Measurements from ENCODE around the gene MAP4K5.

The MAP4K5 gene

DNA sequence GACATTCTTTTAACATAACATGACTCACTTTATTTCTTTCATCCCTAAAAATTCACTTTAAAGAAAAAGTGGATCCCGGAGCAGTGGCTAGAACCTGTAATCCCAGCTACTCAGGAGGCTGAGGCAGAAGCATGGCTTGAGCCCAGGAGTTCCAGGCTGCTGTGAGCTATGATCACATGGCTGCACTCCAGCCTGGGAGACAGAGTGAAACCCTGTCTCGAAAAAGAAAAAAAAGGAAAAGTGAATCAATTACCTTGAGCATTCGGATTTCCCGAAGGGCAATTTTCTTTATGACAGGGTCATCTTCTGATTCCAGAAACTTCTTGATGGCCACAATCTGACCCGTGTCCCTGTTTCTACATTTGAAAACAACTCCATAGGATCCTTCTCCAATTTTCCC lies 136.9 kb downstream of the MAP4K5 start:
- no peak for FAIRE-seq
- no peak for DNase-seq (ENCODE audit: insufficient read length)
- TF ChIP-seq POLR2AphosphoS5 (IDR thresholded peaks at IDR 0.05; ENCODE audit: low read depth, low read length) (no peak), TAF1 (IDR thresholded peaks at IDR 0.05; ENCODE audit: borderline replicate concordance, low read depth, low read length) (no peak), POLR2A (IDR thresholded peaks at IDR 0.05; ENCODE audit: low read depth, low read length) (no peak)

DNA sequence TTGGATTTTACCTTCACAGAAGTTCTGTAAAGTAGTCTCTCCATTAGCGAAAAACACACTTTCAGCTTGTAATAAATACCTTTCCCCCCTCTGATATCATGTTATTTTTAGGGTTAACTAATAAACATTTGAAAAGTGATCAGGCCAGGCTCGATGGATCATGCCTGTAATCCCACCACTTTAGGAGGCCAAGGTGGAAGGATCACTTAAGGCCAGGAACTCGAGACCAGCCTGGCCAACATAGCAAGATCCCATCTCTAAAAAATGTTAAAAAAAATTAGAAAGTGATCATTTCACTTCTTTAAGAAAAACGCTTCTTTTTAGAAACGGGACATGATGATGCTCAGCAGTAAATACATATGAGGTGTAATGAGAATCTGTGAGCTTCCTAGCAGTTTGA lies 137.7 kb downstream of the MAP4K5 start:
- FAIRE-seq = no peak
- TF ChIP-seq TAF1 (IDR thresholded peaks at IDR 0.05; ENCODE audit: borderline replicate concordance, low read depth, low read length) (no peak), POLR2A (IDR thresholded peaks at IDR 0.05; ENCODE audit: low read depth, low read length) (no peak), POLR2AphosphoS5 (IDR thresholded peaks at IDR 0.05; ENCODE audit: low read depth, low read length) (no peak)
- DNase-seq (ENCODE audit: insufficient read length) = no peak

DNA sequence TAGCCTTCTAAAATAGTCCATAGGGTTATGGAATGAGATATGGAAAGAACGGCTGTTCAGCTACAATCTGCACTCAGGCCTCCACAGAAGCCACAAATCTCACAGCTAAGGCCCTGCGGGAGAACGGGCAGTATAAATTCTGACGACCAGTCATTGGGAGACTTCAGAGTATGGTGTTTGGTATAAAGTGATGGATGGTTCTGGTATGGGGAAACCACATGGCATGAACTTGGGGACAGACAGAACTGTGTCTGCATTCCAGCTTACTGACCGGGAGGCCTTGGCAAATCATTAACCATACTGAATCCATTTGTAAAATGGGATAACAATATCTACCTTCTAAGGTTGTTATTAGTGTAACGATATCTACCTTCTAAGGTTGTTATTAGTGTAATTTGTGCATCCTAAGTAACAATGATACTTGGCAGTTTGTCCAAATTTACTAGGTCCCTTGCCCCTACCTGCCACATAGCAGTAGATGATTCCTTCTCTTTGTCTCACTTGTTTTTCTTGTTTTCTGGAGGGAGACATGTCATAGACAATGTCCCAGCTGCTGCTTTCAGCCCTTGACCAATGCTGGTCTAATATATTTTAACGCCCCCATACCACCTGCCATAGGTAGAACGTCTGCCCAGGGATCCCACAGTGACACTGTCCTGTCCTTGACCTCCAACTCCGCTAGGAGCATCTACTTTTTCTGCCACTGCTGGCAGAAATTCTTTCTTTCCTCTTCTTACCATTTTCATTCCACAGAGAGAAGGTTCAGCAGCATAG lies 142.5 kb downstream of the MAP4K5 start:
- TF ChIP-seq TAF1 (IDR thresholded peaks at IDR 0.05; ENCODE audit: borderline replicate concordance, low read depth, low read length) (no peak), POLR2A (IDR thresholded peaks at IDR 0.05; ENCODE audit: low read depth, low read length) (no peak), POLR2AphosphoS5 (IDR thresholded peaks at IDR 0.05; ENCODE audit: low read depth, low read length) (no peak)
- no peak for DNase-seq (ENCODE audit: insufficient read length)
- no peak for FAIRE-seq

DNA sequence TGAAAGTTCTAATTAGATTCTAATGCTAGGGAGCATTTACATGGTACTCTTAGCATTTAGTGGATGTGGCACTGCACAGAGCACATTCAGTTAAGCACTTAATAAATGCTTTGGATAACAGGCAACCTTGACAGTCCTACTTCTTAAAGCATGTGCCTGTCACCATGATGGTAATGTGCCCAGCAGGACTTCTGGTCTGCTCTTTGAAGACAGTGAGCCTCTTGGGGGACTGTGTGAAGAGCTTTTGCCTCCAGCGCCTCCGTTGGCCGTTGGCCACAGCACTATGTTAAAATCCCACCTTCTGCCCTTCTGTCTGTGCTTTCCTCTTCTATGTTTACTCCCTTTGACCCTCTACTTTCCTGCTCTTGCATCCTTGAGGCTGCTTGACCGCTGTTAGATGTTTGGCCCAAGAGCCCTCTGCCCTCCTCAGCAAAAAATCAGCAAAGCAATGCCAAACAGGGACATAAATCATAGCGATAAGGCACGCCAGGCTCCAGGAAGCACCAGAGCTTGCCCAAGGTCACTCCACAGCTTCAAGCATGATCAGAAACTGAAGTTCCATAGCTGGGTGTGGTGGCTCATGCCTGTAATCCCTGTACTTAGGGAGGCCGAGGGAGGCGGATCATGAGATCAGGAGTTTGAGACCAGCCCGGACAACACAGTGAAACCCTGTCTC lies 144.0 kb downstream of the MAP4K5 start:
- FAIRE-seq (no peak), DNase-seq (ENCODE audit: insufficient read length) (no peak)
- TF ChIP-seq POLR2AphosphoS5 (IDR thresholded peaks at IDR 0.05; ENCODE audit: low read depth, low read length) = no peak
- TF ChIP-seq POLR2A (IDR thresholded peaks at IDR 0.05; ENCODE audit: low read depth, low read length) = no peak
- no peak for TF ChIP-seq TAF1 (IDR thresholded peaks at IDR 0.05; ENCODE audit: borderline replicate concordance, low read depth, low read length)

DNA sequence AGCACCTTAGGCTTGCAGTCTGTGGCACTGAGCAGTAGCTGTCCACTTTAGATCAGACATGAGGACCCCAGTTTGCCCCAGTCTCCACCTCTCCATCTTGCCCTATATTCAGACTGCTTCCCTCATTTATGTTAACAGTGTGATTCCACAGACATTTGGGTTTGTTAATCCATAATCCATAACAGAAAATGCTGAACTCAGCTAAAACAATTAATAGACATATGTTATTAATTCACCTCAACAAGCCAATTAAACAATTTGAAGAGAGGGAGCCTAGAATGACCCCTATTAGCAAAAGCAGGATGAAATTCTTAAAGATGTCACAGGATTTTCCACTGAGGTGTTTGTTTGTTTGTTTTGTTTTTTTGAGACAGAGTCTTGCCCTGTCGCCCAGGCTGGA lies 144.8 kb downstream of the MAP4K5 start:
- TF ChIP-seq TAF1 (IDR thresholded peaks at IDR 0.05; ENCODE audit: borderline replicate concordance, low read depth, low read length) (no peak), POLR2AphosphoS5 (IDR thresholded peaks at IDR 0.05; ENCODE audit: low read depth, low read length) (no peak), POLR2A (IDR thresholded peaks at IDR 0.05; ENCODE audit: low read depth, low read length) (no peak)
- FAIRE-seq (no peak), DNase-seq (ENCODE audit: insufficient read length) (no peak)

DNA sequence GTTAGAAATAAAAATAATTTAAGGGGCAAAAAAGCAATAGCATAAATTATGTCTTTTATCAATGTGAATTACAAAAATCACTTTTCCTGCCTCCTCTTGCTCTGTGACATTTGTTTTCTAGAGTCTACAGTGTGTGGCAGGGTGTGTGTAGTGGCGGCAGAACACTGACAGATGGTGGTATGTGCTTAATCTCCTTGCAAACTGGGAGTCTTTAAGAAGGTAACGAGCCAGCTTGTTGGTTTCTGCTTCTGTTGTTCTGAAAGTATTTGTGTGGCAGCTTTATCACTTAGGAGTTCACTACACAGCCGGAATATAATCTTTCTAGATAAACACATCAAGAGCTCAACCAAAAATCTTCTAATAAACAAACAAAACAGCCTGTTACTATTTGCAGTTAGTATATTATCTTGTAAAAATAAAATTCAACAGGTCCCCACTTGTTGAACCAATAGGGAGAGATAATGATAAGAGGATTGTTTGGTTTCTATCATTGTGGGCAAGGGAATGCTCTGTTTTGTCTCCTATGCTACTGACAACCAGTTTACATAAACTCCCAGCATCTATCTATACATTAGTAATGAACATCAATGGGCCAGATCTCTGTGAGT lies 148.6 kb downstream of the MAP4K5 start:
- FAIRE-seq = no peak
- no peak for DNase-seq (ENCODE audit: insufficient read length)
- TF ChIP-seq TAF1 (IDR thresholded peaks at IDR 0.05; ENCODE audit: borderline replicate concordance, low read depth, low read length) (no peak), POLR2A (IDR thresholded peaks at IDR 0.05; ENCODE audit: low read depth, low read length) (no peak), POLR2AphosphoS5 (IDR thresholded peaks at IDR 0.05; ENCODE audit: low read depth, low read length) (no peak)

DNA sequence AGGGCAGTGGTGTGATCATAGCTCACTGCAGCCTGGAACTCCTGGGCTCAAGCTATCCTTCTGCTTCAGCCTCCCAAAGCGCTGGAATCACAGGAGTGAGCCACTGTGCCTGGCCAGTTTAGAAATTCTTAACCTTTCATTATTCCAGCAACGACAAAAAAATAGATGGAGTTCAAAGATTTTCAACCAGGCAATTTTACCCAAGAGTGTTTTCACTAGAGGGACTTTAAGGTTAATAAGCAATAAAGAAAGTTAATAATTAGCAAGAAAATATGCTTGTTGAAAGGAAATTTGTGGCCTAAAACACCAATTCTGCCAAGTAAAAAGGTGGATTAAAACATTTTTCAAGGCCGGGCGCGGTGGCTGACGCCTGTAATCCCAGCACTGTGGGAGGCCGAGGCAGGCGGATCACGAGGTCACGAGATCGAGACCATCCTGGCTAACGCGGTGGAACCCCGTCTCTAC lies 150.5 kb downstream of the MAP4K5 start:
- FAIRE-seq (no peak), DNase-seq (ENCODE audit: insufficient read length) (no peak)
- TF ChIP-seq POLR2AphosphoS5 (IDR thresholded peaks at IDR 0.05; ENCODE audit: low read depth, low read length) (no peak), POLR2A (IDR thresholded peaks at IDR 0.05; ENCODE audit: low read depth, low read length) (no peak), TAF1 (IDR thresholded peaks at IDR 0.05; ENCODE audit: borderline replicate concordance, low read depth, low read length) (no peak)

DNA sequence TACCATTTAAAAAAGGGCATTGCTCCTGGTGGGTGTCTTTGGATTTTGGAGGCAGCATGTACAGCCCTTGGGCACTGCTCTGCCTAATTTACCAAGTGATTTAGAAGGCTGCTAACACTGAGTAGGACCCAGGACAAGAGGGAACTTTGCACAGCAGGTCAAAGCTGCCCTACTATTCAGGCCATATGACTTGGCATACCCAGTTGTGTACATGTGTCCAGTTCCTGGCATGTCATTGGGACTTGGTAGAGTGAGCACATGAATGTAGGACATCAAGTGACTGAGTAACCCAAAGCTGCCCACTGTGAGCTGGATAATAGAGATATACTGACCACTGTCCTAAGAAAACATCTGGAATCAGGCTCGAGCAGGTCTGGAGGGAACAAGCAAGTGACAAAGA lies 151.4 kb downstream of the MAP4K5 start:
- no peak for TF ChIP-seq POLR2A (IDR thresholded peaks at IDR 0.05; ENCODE audit: low read depth, low read length)
- TF ChIP-seq TAF1 (IDR thresholded peaks at IDR 0.05; ENCODE audit: borderline replicate concordance, low read depth, low read length) = no peak
- no peak for TF ChIP-seq POLR2AphosphoS5 (IDR thresholded peaks at IDR 0.05; ENCODE audit: low read depth, low read length)
- FAIRE-seq (no peak), DNase-seq (ENCODE audit: insufficient read length) (no peak)

DNA sequence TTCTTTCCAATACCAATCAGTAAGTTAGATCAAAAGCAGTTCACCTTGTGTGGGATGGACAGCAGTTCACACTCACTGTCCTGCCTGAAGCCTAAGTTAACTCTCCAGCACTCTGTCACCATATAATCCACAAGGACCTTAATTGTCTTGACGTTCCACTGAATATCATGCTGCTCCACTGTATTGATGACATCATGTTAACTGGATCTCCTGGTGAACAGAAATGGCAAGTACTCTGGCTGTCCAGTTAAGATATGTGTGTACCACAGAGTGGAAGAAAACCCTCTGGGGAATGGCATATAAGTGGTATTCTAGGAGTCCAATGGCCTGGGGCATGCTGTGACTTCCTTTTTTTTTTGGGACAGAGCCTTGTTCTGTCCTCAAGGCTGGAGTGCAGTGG lies 151.9 kb downstream of the MAP4K5 start:
- DNase-seq (ENCODE audit: insufficient read length) (no peak), FAIRE-seq (no peak)
- no peak for TF ChIP-seq POLR2A (IDR thresholded peaks at IDR 0.05; ENCODE audit: low read depth, low read length)

DNA sequence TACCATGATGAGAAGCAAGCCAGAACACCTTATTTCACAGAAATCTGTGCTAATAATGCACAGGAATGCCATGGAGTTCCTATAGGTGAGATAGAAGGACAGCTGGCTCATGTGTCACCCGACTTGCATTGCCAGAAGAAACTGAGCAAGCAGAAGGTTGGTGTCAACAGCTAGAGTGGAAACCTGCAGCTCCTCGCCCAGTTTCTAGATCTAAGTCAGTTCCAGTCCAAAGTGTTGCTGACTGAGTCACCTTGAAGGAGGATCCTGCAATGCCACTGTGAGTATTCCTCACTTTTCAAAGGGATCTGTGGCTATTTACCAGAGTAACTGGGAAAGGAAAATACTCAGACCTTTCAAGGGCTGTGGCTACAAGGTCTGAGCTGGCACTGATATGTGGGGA lies 152.8 kb downstream of the MAP4K5 start:
- no peak for DNase-seq (ENCODE audit: insufficient read length)
- no peak for FAIRE-seq
- TF ChIP-seq TAF1 (IDR thresholded peaks at IDR 0.05; ENCODE audit: borderline replicate concordance, low read depth, low read length) = no peak
- no peak for TF ChIP-seq POLR2AphosphoS5 (IDR thresholded peaks at IDR 0.05; ENCODE audit: low read depth, low read length)
- TF ChIP-seq POLR2A (IDR thresholded peaks at IDR 0.05; ENCODE audit: low read depth, low read length) = no peak

DNA sequence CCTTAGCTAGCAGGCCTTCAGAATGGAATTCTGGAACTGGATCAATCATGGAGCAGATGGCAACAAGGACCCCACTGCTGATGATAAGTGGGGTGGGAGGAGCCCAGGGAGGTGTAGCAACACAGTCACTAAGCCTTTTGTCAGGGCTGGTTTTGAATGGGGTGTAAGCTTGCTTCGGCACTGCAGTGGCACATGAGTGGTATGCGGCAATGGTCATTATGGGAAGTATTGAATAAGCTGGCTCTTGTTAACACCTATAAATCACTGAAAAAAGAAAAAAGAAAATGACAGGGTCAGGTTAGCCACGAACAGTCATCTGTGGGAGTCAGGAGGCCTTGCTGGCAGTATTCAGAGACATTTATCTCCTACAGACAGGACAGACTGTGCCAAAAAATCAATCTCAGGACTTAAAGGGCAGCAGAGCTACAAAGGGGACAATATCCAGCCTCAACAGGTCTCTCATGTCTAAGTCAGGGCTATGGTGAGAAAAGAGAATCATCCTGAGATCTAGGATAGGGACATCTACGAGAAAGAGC lies 154.8 kb downstream of the MAP4K5 start:
- TF ChIP-seq TAF1 (IDR thresholded peaks at IDR 0.05; ENCODE audit: borderline replicate concordance, low read depth, low read length) (no peak), POLR2A (IDR thresholded peaks at IDR 0.05; ENCODE audit: low read depth, low read length) (no peak), POLR2AphosphoS5 (IDR thresholded peaks at IDR 0.05; ENCODE audit: low read depth, low read length) (no peak)
- FAIRE-seq = no peak
- no peak for DNase-seq (ENCODE audit: insufficient read length)

Measured in GM12892 (cell line).